Measurements from ENCODE around the gene RPL6.
A peak's percentile ranks its signal among the peaks of the same experiment; 100 is the strongest.
"Not testable (repeated sequence)": the region's sequence is repeated elsewhere in the genome, so short reads cannot be mapped to it uniquely, and the experiment has no call there.

The RPL6 gene

DNA sequence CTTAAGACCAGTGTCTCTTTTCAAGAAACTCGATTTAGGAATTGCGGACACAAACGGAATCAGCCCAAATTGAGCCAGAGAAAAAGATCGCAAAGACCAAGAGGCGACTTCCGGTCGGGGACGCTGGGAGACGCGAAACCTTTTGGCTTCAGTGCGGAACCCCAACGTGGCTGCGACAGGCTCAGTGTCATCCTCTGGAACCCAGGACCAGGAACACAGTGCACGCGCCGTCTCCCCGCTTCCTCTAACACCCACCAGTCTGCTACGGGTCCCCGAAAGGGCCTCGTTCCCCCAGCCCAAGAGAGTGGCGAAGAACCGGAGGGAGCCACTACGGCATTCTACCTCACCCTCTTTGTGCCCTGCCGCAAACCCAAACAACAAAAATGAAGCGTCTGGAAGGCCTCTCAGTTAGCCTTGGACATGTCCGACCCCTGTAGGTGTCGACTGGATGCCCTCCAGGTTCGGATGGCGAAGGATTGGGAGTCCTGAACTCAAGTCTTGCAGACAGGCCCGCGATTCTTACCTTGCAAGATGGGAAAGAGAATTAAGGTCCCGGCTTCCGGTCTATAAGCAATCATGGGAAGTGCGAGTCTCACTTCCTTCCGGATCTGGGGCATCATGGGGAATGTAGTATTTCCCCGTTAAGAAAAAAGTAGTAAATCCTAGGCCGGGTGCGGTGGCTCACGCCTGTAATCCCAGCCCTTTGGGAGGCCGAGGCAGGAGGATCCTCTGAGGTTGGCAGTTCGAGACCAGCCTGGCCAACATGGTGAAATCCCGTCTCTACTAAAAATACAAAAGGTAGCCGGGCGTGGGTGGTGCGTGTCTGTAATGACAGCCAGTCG, at the start of gene RPL6:
RPL6 (minus strand) TSS at position 542 of the 842 bp plus-strand sequence. CDS start 949 bp downstream, outside the sequence.
- no peak for FAIRE-seq

DNA sequence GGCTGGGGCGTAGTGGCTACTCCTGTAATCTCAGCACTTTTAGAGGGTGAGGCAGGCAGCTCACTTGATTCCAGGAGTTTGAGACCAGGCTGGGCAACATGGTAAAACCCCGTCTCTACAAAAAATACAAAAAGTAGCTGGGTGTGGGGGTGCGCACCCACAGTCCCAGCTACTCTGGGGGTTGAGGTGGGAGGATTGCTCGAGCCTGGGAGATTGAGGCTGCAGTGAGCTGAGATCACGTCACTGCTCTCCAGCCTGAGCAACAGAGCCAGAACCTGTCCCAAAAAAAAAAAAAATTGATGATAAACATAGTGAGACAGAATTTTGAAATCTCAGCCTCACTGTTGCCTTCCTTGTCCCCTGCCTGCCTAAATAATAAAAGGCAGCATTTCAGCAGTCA, 49.3 kb upstream of the RPL6 start:
- FAIRE-seq = no peak

More for the DNA sequence above, at the start of gene RPL6:
- DNase-seq (ENCODE audit: low spot score) = peak; percentile 89

DNA sequence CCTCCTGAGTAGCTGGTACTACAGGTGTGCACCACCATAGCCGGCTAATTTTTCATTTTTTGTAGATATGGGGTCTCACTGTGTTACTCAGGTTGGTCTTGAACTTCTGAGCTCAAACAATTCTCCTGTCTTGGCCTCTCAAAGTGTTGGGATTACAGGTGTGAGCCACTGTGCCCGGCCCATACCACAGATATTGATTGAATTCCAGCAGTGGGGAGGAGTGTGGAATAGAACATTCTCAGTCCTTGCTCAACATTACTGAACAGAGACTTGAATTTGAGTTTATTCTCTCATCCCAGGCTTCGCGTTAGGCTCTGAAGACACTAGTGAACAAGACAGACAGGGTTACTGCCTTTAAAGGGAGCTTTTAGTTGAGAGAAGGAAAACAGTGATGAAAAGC, 48.9 kb upstream of the RPL6 start:
- FAIRE-seq = no peak
- no peak for DNase-seq (ENCODE audit: low spot score)

More for the DNA sequence above, 49.3 kb upstream of the RPL6 start:
- DNase-seq (ENCODE audit: low spot score) = no peak

DNA sequence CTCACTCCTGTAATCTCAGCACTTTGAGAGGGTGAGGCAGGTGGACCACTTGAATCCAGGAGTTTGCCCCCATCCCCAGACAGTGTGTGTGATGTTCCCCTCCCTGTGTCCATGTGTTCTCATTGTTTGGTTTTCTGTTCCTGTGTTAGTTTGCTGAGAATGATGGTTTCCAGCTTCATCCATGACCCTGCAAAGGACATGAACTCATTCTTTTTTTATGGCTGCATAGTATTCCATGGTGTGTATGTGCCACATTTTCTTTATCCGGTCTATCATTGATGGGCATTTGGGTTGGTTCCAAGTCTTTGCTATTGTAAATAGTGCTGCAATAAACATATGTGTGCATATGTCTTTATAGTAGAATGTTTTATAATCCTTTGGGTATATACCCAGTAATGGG, 47.7 kb upstream of the RPL6 start:
- not testable (repeated sequence) for DNase-seq (ENCODE audit: low spot score); FAIRE-seq

GRCh38 chr12:112456029-112456428, 46.6 kb upstream of the RPL6 start:
- DNase-seq (ENCODE audit: low spot score) (no peak), FAIRE-seq (no peak)

- DNase-seq (ENCODE audit: low spot score) (no peak), FAIRE-seq (no peak)
Observed at GRCh38 chr12:112450725-112451124, 41.3 kb upstream of the RPL6 start.

- not testable (repeated sequence) for DNase-seq (ENCODE audit: low spot score); FAIRE-seq
Observed at GRCh38 chr12:112448165-112448564, 38.8 kb upstream of the RPL6 start.

GRCh38 chr12:112447106-112447505, 37.7 kb upstream of the RPL6 start:
- no peak for FAIRE-seq
- DNase-seq (ENCODE audit: low spot score) = no peak

DNA sequence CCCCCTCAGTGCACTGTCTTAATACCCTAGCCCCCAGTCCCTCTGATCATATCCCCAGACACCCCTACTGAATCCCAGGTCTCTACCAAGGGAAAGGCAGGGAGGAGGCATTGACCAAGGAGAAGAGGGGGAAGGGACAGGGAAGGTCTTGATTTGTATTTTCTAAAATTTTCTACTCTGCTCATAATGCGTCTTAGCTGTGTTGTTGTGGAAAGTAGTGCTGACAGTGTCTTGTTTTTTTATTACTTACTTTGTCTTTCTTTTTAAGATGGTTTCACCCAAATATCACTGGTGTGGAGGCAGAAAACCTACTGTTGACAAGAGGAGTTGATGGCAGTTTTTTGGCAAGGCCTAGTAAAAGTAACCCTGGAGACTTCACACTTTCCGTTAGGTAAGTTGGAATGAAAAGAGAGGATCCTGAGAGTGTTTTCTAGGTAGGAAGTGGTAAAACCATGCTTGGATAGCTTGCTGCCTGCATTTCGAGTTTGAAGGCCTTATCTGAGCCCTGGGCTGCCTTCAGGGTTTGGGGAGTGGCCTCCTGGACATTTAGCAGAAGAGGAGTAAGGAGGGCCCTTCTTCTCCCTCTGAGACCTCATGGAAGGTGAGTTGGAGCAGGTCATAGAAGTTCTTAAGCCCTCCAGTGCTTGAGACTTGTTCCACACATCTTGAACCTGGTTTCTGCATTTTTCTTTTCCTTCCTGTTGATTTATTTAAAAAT, 36.8 kb upstream of the RPL6 start:
- DNase-seq (ENCODE audit: low spot score) (no peak), FAIRE-seq (no peak)

GRCh38 chr12:112443916-112444315, 34.5 kb upstream of the RPL6 start:
- FAIRE-seq (no peak), DNase-seq (ENCODE audit: low spot score) (no peak)

DNA sequence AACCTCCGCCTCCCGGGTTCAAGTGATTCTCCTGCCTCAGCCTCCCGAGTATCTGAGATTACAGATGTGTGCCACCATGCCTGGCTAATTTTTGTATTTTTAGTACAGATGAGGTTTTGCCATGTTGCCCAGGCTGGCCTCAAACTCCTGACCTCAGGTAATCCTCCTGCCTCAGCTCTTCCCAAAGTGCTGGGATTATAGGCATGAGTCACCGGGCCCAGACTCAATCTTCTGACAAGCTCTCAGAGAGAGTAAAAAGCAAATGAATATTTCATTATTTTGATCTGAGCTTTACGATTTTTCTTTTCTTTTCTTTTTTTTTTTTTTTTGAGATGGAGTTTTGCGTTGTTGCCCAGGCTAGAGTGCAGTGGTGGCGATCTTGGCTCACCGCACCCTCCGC, 31.2 kb upstream of the RPL6 start:
- DNase-seq (ENCODE audit: low spot score); FAIRE-seq: not testable (repeated sequence)

- DNase-seq (ENCODE audit: low spot score) = no peak
- no peak for FAIRE-seq
Observed at GRCh38 chr12:112439769-112440168, 30.4 kb upstream of the RPL6 start.

GRCh38 chr12:112438645-112439044, 29.2 kb upstream of the RPL6 start:
- not testable (repeated sequence) for DNase-seq (ENCODE audit: low spot score); FAIRE-seq

GRCh38 chr12:112433551-112433950, 24.1 kb upstream of the RPL6 start:
- FAIRE-seq = no peak

DNA sequence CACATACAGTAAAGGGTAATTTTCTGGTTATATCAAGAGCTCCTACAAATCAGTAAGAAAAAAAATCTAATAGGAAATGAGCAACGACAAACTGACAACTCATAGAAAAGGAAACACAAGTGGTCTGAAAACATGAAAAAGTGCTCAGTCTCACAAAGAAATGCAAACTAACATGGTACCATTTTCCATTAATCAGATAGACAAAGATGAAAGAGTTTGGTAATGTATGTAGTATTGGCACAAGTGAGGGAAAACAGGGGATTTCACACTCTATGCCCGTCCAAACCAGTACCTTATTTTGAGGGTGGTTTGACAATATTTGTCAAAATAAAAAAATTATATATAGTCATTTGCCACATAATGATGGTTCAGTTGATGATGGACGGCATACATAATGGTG, 22.6 kb upstream of the RPL6 start:
- FAIRE-seq = no peak
- no peak for DNase-seq (ENCODE audit: low spot score)

More at GRCh38 chr12:112433551-112433950, 24.1 kb upstream of the RPL6 start:
- no peak for DNase-seq (ENCODE audit: low spot score)

DNA sequence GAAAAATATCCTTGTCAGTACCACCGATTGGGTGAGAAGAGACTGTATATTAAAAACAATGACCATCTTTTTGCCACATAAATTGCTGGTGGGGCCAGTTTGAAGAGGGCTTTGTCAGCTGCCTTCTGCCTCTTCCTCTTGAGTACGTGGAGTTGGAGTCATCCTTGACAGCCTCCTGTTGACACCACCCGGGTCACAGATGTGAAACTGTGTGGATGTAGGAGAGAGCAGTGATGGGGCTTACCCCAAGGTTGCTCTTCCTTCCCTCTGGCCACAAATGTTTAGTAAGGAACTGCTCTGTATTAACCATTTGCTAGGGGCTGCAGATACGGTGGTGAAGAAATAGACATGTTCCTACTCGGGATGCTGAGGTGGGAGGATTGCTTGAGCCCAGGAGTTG, 21.5 kb upstream of the RPL6 start:
- FAIRE-seq (no peak), DNase-seq (ENCODE audit: low spot score) (no peak)

DNA sequence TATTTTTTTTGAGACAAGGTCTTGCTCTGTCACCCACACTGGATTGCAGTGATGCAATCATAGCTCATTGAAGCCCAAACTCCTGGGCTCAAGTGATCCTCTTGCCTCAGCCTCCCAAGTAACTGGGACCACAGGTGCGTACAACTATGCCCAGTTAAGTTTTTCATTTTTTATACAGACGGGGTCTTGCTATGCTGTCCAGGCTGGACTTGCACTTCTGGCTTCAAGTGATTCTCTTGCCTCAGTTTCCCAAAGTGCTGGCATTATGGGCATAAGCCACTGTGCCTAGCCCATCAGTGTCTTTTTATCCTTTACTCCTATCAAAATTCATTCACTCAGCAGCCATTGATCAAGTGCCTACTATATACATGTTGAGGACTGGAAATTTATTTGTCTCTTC, 18.4 kb upstream of the RPL6 start:
- DNase-seq (ENCODE audit: low spot score) (no peak), FAIRE-seq (no peak)

GRCh38 chr12:112425582-112426382, 16.4 kb upstream of the RPL6 start:
- FAIRE-seq (no peak), DNase-seq (ENCODE audit: low spot score) (no peak)

GRCh38 chr12:112424126-112424525, 14.7 kb upstream of the RPL6 start:
- DNase-seq (ENCODE audit: low spot score) = no peak
- FAIRE-seq = no peak

- DNase-seq (ENCODE audit: low spot score) (no peak), FAIRE-seq (no peak)
Observed at GRCh38 chr12:112422531-112422930, 13.1 kb upstream of the RPL6 start.

- DNase-seq (ENCODE audit: low spot score) = no peak
- FAIRE-seq = no peak
Observed at GRCh38 chr12:112421363-112421762, 12.0 kb upstream of the RPL6 start.

GRCh38 chr12:112420740-112421139, 11.3 kb upstream of the RPL6 start:
- DNase-seq (ENCODE audit: low spot score) = no peak
- FAIRE-seq = no peak

Measured in urothelium cell line (cell line).